NB4 (cell line): Measurements from ENCODE around the gene NGFR.

Source experiments
- DNase-seq: peaks from one replicate; pipeline ENCODE4 v3.0.0; 2010; ENCODE audit warnings: low read depth
- H3K4me3 ChIP-seq: one replicate; pipeline ENCODE4 v1.5.1; 2011; ENCODE audit warnings: mild to moderate bottlenecking, low read depth, low read length, moderate library complexity
- MYC ChIP-seq: IDR thresholded peaks from 2 replicates; pipeline ENCODE4 v1.6.1; 2011; ENCODE audit warnings: low read depth, low read length
- POLR2A ChIP-seq: IDR thresholded peaks from 2 replicates; pipeline ENCODE4 v1.6.1; 2011; ENCODE audit warnings: mild to moderate bottlenecking; ENCODE audit not compliant: insufficient read length; ENCODE audit errors: extremely low read depth
- TF ChIP-seq, protein P1 (sequence below): IDR thresholded peaks from one replicate; pipeline ENCODE4 v1.5.1; 2012; ENCODE audit warnings: low read depth, low read length
- TF ChIP-seq, protein P2 (sequence below): IDR thresholded peaks from 2 replicates; pipeline ENCODE4 v1.6.1; 2011; ENCODE audit warnings: low read depth, low read length

The NGFR gene

DNA sequence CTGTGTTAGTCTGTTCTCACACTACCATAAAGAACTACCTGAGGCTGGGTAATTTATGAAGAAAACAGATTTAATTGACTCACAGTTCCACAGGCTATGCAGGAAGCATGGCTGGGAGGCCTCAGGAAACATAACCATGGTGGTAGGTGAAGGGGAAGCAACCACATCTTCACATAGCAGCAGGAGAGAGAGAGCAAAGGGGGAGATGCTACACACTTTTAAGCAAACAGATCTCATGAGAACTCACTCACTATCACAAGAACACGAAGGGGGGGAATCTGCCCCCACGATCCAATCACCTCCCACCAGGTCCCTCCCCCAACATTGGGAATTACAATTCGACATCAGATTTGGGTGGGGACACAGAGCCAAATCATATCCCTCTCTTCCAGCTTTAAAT lies 48.8 kb downstream of the NGFR start:
- DNase-seq: no peak
- TF ChIP-seq, protein P1, sequence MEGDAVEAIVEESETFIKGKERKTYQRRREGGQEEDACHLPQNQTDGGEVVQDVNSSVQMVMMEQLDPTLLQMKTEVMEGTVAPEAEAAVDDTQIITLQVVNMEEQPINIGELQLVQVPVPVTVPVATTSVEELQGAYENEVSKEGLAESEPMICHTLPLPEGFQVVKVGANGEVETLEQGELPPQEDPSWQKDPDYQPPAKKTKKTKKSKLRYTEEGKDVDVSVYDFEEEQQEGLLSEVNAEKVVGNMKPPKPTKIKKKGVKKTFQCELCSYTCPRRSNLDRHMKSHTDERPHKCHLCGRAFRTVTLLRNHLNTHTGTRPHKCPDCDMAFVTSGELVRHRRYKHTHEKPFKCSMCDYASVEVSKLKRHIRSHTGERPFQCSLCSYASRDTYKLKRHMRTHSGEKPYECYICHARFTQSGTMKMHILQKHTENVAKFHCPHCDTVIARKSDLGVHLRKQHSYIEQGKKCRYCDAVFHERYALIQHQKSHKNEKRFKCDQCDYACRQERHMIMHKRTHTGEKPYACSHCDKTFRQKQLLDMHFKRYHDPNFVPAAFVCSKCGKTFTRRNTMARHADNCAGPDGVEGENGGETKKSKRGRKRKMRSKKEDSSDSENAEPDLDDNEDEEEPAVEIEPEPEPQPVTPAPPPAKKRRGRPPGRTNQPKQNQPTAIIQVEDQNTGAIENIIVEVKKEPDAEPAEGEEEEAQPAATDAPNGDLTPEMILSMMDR: no peak
- TF ChIP-seq, protein P2, sequence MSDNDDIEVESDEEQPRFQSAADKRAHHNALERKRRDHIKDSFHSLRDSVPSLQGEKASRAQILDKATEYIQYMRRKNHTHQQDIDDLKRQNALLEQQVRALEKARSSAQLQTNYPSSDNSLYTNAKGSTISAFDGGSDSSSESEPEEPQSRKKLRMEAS: no peak
- TF ChIP-seq MYC (no peak), POLR2A (no peak)
- H3K4me3 ChIP-seq: no peak overlapping the region

DNA sequence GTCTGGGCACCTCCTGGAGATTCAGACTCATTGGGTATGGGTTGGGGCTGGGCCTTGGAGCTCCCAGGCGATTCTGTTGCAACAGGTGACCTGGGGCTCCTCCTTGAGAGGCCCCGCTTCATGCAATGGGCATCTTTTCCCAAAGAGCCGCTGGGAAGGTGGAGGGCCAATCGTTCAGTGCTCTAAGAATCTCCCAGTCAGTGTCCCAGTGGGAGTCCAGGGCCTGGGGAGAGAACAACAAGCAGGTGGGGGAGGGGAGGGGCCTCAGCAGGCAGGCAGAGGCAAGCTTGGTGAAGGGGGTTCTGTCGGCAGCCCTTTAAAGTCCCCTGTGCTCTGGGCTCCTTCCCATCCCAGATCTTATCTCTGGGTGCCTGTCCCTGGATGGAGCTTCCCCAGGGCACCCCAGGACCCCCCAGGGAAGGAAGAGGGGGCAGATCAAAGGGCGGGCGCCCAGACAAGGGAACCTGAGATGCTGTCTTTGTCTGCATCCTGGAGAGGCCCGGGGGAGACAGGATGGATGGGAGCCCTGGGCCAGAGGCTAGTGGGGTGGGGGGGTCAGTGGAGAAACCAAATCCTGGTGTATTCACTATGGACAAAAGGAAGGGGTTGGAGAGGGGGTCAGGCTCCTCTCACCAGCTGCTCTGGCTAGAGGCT lies 50.0 kb downstream of the NGFR start:
- H3K4me3 ChIP-seq: no peak overlapping the region
- TF ChIP-seq MYC: no peak
- TF ChIP-seq, protein P2: no peak
- TF ChIP-seq, protein P1: no peak
- no peak for DNase-seq

DNA sequence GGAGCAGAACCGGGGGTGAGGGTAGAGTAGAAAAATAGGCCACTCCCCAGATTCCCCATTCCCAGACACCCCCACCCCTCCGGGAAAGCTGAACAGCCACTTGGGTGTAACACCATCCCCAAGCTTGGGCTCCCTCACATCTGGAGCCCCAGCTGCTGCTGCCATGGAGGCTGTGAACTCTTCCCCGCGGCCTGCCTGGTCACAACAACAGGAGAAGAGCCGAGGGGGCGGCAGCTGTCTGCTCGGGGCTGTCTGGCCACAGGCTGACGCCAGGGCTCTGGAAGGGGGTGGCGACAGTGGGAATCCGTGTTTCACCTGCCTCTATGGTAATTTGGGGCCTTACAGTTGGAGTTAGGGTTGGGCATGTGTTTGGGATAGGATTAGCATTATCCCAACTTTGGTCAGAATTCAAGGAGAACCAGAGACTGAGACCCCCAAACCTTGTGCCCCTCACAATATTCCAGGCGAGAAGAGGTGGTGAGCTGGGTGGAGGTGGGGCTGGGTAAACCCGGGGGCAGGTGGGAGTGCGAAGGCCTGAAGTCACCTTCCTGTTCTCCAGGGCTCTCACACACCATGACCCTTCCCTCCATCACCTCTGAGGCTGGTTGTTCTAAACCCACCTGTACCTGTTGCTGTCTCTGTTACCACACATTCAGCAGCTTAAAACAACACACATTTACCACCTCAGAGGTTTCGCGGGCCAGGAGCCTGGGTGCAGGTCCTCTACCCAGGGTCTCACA lies 50.9 kb downstream of the NGFR start:
- TF ChIP-seq, protein P2: no peak
- TF ChIP-seq, protein P1: no peak
- TF ChIP-seq POLR2A: no peak
- TF ChIP-seq MYC: no peak
- no peak overlapping the region for H3K4me3 ChIP-seq
- no peak for DNase-seq

DNA sequence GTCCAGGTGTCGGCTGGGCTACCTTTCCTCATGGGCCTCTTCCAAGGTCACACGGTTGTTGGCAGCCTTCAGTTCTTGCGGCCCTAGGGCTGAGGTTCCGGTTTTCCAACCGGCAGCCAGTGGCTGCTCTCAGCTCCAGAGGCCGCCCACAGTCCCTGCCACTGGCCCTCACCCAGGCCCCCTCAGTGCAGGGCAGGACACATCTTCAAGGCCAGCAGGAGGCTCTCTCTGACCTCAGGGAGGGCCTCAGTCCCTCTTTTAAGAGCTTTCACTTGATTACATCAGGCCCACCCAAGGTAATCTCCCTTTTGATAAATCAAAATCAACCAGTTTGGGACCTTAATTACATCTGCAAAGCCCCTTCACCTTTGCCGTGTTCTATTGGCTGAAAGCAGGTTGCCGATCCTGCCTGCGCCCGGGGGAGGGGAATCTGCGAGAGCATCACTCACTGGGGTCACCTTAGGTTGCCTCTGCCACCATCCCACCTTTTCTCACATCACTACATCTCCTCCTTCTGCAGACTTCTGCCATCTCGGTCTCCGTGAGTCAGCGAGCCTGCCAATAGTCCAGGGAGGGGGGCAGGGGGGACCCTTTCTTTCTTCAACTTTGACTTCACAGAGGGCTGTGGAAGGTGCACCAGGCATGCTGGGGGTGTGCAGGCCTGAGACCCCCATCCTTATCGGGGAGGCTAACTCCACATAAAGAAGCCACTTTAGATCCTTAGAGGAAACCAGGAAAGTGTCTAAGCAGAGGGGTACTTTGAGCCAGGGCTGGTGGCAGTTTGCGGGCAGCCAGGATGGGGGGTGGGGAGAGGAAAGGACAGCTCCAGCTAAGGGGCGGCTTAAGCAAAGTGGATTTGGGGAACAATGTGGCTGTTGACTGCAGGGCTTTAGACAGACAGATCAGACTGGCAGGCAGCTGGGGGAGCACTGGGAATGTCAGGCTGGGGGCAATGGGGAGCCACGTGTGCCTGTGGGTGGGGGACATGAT lies 51.7 kb downstream of the NGFR start:
- TF ChIP-seq, protein P1: no peak
- TF ChIP-seq, protein P2: no peak
- no peak for TF ChIP-seq MYC
- TF ChIP-seq POLR2A: no peak

DNA sequence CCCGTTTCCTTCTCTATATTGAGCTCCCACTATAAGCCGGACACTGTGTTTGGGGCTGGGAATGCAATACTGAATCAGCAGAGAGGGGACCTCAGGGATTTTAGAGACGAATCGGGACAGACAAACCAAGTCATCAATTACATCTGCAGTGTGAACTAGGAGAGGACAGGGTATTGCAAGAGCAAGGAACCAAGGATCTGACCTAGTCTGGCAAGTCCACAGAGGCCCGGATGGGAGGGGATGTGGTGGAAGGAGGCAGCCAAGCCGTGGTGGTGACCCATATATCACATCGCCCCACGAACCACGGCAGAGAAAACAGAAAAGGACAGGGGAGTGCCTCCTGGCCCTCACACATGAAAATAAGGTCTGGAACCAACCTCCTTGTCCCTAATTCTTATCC lies 52.5 kb downstream of the NGFR start:
- DNase-seq: no peak
- H3K4me3 ChIP-seq: no peak overlapping the region
- TF ChIP-seq MYC (no peak), POLR2A (no peak)
- TF ChIP-seq, protein P2: no peak
- TF ChIP-seq, protein P1: no peak

More for the DNA sequence above, 51.7 kb downstream of the NGFR start:
- no peak overlapping the region for H3K4me3 ChIP-seq
- DNase-seq: no peak
